Neural crest cell (in vitro differentiated cells): Measurements from ENCODE around the gene ACD. TPM values are rescaled to one million over a fixed set of nuclear protein-coding genes. Genes with fewer than 3 reads are reported as not detected.

Experiments
- DNase-seq: peaks from one replicate; pipeline ENCODE4 v3.0.0; 2021; ENCODE audit warnings: low read depth, mixed read lengths, low spot score
- H3K27ac Mint-ChIP-seq: one replicate; pipeline ENCODE4 v1.8.0; 2021; ENCODE audit warnings: mild to moderate bottlenecking, mixed read lengths; ENCODE audit not compliant: unreplicated experiment
- H3K27me3 Mint-ChIP-seq: 2 replicates; pipeline ENCODE4 v1.8.0; 2021; ENCODE audit warnings: low read depth, mild to moderate bottlenecking, mixed read lengths
- H3K36me3 Mint-ChIP-seq: 2 replicates; pipeline ENCODE4 v1.8.0; 2021; ENCODE audit warnings: low read depth, mild to moderate bottlenecking, mixed read lengths
- H3K4me1 Mint-ChIP-seq: 2 replicates; pipeline ENCODE4 v1.8.0; 2021; ENCODE audit warnings: mixed read lengths
- H3K4me3 Mint-ChIP-seq: one replicate; pipeline ENCODE4 v1.8.0; 2021; ENCODE audit warnings: mild to moderate bottlenecking, mixed read lengths
- H3K9me3 Mint-ChIP-seq: 2 replicates; pipeline ENCODE4 v1.8.0; 2021; ENCODE audit warnings: mixed read lengths
- total RNA-seq: library from RNA; stranded (reverse); gene quantifications from 2 replicates; pipeline ENCODE4 v1.2.1, GENCODE V29; 2021
- TF ChIP-seq, protein P1 (sequence below): fragments of 200-600 bp; sonication (generic); conservative IDR thresholded peaks from 2 replicates; pipeline ENCODE4 v1.5.0; 2021; ENCODE audit warnings: antibody characterized with exemption, mild to moderate bottlenecking

Gene ACD
- total RNA-seq, 1 donor from 2014 or later: 39.3 TPM

DNA sequence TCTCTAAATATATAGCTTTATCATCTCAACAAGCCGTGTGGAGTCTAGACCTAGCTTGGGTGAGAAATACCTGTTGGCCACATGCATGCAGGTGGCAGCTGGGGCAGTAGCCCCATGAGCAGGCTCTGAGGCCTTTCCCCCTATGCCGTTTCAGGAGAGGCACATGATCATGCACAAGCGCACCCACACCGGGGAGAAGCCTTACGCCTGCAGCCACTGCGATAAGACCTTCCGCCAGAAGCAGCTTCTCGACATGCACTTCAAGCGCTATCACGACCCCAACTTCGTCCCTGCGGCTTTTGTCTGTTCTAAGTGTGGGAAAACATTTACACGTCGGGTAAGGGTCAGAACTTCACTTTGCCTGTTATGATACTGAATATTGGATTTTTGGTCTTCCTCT is 31.8 kb downstream of the ACD start:
- Mint-ChIP-seq H3K9me3 (no peaks in the 10 kb centered on the region), H3K4me1 (no peaks in the 10 kb centered on the region), H3K27me3 (no peaks in the 10 kb centered on the region), H3K4me3 (no peak overlapping the region), H3K36me3 (peaks cover 25% of the 10 kb centered on the region), H3K27ac (no peak overlapping the region)
- TF ChIP-seq, protein P1, sequence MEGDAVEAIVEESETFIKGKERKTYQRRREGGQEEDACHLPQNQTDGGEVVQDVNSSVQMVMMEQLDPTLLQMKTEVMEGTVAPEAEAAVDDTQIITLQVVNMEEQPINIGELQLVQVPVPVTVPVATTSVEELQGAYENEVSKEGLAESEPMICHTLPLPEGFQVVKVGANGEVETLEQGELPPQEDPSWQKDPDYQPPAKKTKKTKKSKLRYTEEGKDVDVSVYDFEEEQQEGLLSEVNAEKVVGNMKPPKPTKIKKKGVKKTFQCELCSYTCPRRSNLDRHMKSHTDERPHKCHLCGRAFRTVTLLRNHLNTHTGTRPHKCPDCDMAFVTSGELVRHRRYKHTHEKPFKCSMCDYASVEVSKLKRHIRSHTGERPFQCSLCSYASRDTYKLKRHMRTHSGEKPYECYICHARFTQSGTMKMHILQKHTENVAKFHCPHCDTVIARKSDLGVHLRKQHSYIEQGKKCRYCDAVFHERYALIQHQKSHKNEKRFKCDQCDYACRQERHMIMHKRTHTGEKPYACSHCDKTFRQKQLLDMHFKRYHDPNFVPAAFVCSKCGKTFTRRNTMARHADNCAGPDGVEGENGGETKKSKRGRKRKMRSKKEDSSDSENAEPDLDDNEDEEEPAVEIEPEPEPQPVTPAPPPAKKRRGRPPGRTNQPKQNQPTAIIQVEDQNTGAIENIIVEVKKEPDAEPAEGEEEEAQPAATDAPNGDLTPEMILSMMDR: no peak
- no peak for DNase-seq

DNA sequence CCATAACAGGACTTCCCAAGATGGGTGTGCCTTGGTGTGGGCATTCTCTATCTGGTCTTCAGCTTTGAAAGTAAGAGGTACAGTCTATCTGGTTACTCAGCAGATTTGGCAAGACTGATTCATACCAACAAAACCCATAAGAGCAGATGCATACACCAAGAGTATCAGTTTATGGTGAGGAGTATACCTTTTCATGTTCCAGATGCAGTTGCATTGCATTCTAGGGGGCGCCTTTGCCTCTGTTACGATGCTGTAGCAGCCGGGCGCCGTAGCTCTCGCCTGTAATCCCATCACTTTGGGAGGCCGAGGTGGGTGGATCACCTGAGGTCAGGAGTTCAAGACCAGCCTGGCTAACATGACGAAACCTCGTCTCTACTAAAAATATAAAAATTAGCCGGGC is 46.3 kb downstream of the ACD start:
- H3K4me1 Mint-ChIP-seq: no peaks in the 10 kb centered on the region
- H3K36me3 Mint-ChIP-seq: peaks cover 14% of the 10 kb centered on the region
- H3K27ac Mint-ChIP-seq: no peak overlapping the region
- no peak for DNase-seq
- H3K9me3 Mint-ChIP-seq: no peaks in the 10 kb centered on the region
- no peak overlapping the region for H3K4me3 Mint-ChIP-seq
- H3K27me3 Mint-ChIP-seq: no peaks in the 10 kb centered on the region
- TF ChIP-seq, protein P1: peak; percentile 21

GRCh38 chr16:67608364-67608763 is 51.7 kb downstream of the ACD start:
- Mint-ChIP-seq H3K9me3 (no peaks in the 10 kb centered on the region), H3K27ac (no peak overlapping the region), H3K27me3 (no peaks in the 10 kb centered on the region), H3K4me1 (peaks cover 15% of the 10 kb centered on the region), H3K4me3 (no peak overlapping the region), H3K36me3 (peaks cover 10% of the 10 kb centered on the region)
- TF ChIP-seq, protein P1: no peak
- no peak for DNase-seq

Other genes starting within 250 kb of the ACD start
- gene ZDHHC1, start 243.8 kb downstream of the ACD start, total RNA-seq: 9.5 and 10.2 TPM in 2 replicates
- 3.8 and 4.7 TPM in 2 replicates for gene HSD11B2, start 229.1 kb downstream of the ACD start, total RNA-seq
- gene ATP6V0D1, start 179.1 kb downstream of the ACD start, total RNA-seq: 54.7 and 55.4 TPM in 2 replicates
- not detected in 2 replicates for gene AGRP, start 176.7 kb downstream of the ACD start, total RNA-seq
- 60.6 and 65.7 TPM in 2 replicates for gene RIPOR1, start 131.4 kb downstream of the ACD start, total RNA-seq
- 78.8 and 79.8 TPM in 2 replicates for gene CTCF, start 97.7 kb downstream of the ACD start, total RNA-seq
- gene CARMIL2, start 15.1 kb downstream of the ACD start, total RNA-seq: 2.0 and 3.5 TPM in 2 replicates
- 7.5 and 8.3 TPM in 2 replicates for gene PARD6A, start 700 bp upstream of the ACD start, total RNA-seq
- 23.3 and 24.5 TPM in 2 replicates for gene ENKD1, start 6.5 kb upstream of the ACD start, total RNA-seq
- gene C16orf86, start 6.6 kb upstream of the ACD start, total RNA-seq: 1.7 and 2.0 TPM in 2 replicates
- gene GFOD2, start 59.1 kb upstream of the ACD start, total RNA-seq: 33.8 and 34.3 TPM in 2 replicates
- 21.7 and 22.1 TPM in 2 replicates for gene RANBP10, start 146.3 kb upstream of the ACD start, total RNA-seq
- gene TSNAXIP1, start 146.6 kb upstream of the ACD start, total RNA-seq: 6.6 and 7.5 TPM in 2 replicates
- gene THAP11, start 182.1 kb upstream of the ACD start, total RNA-seq: 46.2 and 46.7 TPM in 2 replicates
- 185 and 191 TPM in 2 replicates for gene NUTF2, start 186.7 kb upstream of the ACD start, total RNA-seq
- gene CENPT, start 187.4 kb upstream of the ACD start, total RNA-seq: 78.2 and 83.5 TPM in 2 replicates
- gene EDC4, start 212.8 kb upstream of the ACD start, total RNA-seq: 100 and 101 TPM in 2 replicates
- 1.0 TPM in 1 of 2 replicates, not detected in the other for gene NRN1L, start 224.6 kb upstream of the ACD start, total RNA-seq
- gene PSKH1, start 233.0 kb upstream of the ACD start, total RNA-seq: 39.0 and 41.5 TPM in 2 replicates